ENCODE data around the gene KIN.
"Not testable (repeated sequence)": the region's sequence is repeated elsewhere in the genome, so short reads cannot be mapped to it uniquely, and the experiment has no call there.

Gene KIN

DNA sequence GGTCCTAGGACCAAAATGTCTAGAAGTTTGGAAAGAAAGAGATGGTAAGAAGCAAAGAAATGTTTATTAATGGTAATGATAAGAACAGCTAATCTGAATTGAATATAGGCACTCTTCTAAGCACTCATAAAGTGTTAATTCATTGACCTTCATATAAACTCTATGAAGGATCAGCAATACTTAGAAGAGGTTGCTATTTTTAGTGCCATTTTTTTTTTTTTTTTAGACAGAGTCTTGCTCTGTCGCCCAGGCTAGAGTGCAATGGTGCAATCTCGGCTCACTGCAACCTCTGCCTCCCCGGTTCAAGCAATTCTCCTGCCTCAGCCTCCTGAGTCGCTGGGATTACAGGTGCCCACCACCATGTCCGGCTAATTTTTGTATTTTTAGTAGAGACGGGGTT, 5.6 kb downstream of the KIN start:
- not testable (repeated sequence) for H2AFZ ChIP-seq (ENCODE audit: insufficient read depth, low read length, poor library complexity); H3K14ac ChIP-seq (ENCODE audit: low read length); H2BK5ac ChIP-seq (ENCODE audit: low read depth, low read length, poor library complexity); H3K79me2 ChIP-seq (ENCODE audit: control insufficient read depth, insufficient read depth, low read length, poor library complexity); H2BK120ac ChIP-seq (ENCODE audit: insufficient read depth, low read length, poor library complexity); DNase-seq; H3K27ac ChIP-seq (ENCODE audit: low read depth, low read length); H2BK12ac ChIP-seq (ENCODE audit: low read length); H3K4me3 ChIP-seq (ENCODE audit: low read depth, low read length); H2AK5ac ChIP-seq (ENCODE audit: low read length); H3K79me1 ChIP-seq (ENCODE audit: low read length); H3K4ac ChIP-seq (ENCODE audit: low read depth, low read length); H3K4me2 ChIP-seq (ENCODE audit: low read length); H4K12ac ChIP-seq (ENCODE audit: low read depth, low read length); H4K8ac ChIP-seq (ENCODE audit: low read depth, low read length); H3K9me3 ChIP-seq (ENCODE audit: insufficient read depth, low read depth, low read length); H3K9ac ChIP-seq (ENCODE audit: low read length); H4K91ac ChIP-seq (ENCODE audit: low read depth, low read length); H3K23ac ChIP-seq (ENCODE audit: low read length); H3K4me1 ChIP-seq (ENCODE audit: control insufficient read depth in 1 of 2, insufficient read depth in 2 of 2, low read length in 2 of 2); H3K18ac ChIP-seq (ENCODE audit: low read length); H3K27me3 ChIP-seq (ENCODE audit: insufficient read depth, low read length)
- no CpG with 5 or more reads among the region's 6 CpGs for WGBS (ENCODE audit: extremely low coverage, insufficient coverage, insufficient read length)
- peaks cover 17 to 22% of the 10 kb centered on the region in 2 experiments for H3K36me3 ChIP-seq (ENCODE audit: control insufficient read depth in 1 of 2, insufficient read depth in 2 of 2, low read length in 2 of 2)

DNA sequence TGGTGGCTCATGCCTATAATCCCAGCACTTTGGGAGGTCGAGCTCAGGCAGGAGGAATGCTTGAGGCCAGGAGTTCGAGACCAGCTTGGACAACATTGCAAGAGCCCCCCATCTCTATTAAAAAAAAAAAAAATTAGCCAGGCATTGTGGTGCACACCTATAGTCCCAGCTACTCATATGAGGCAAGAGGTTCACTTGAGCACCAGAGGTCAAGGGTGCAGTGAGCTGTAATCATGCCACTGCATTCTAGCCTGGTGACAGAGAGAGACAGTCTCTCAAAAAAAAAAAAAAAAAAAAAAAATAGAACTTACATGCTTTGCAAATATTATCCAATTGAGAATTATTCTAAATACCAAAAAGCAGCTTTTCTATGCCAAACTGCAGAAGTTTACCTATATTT, 11.0 kb downstream of the KIN start:
- no CpG with 5 or more reads among the region's 2 CpGs for WGBS (ENCODE audit: extremely low coverage, insufficient coverage, insufficient read length)
- Histone ChIP-seq H3K27me3 (ENCODE audit: insufficient read depth, low read length) (no peaks in the 10 kb centered on the region), H3K4me1 (ENCODE audit: control insufficient read depth in 1 of 2, insufficient read depth in 2 of 2, low read length in 2 of 2) (no peaks in the 10 kb centered on the region), H3K4ac (ENCODE audit: low read depth, low read length) (no peak overlapping the region), H3K14ac (ENCODE audit: low read length) (no peak overlapping the region), H2AK5ac (ENCODE audit: low read length) (no peak overlapping the region), H3K79me1 (ENCODE audit: low read length) (no peaks in the 10 kb centered on the region), H3K9ac (ENCODE audit: low read length) (no peak overlapping the region), H4K12ac (ENCODE audit: low read depth, low read length) (no peak overlapping the region), H2BK120ac (ENCODE audit: insufficient read depth, low read length, poor library complexity) (no peak overlapping the region), H4K8ac (ENCODE audit: low read depth, low read length) (no peak overlapping the region), H3K79me2 (ENCODE audit: control insufficient read depth, insufficient read depth, low read length, poor library complexity) (no peaks in the 10 kb centered on the region), H3K36me3 (ENCODE audit: control insufficient read depth in 1 of 2, insufficient read depth in 2 of 2, low read length in 2 of 2) (peaks cover 30 to 39% of the 10 kb centered on the region in 2 experiments), H3K4me3 (ENCODE audit: low read depth, low read length) (no peak overlapping the region), H3K4me2 (ENCODE audit: low read length) (no peak overlapping the region), H2AFZ (ENCODE audit: insufficient read depth, low read length, poor library complexity) (no peak overlapping the region), H3K9me3 (ENCODE audit: insufficient read depth, low read depth, low read length) (no peaks in the 10 kb centered on the region), H2BK5ac (ENCODE audit: low read depth, low read length, poor library complexity) (no peak overlapping the region), H3K18ac (ENCODE audit: low read length) (no peak overlapping the region), H3K23ac (ENCODE audit: low read length) (no peak overlapping the region), H4K91ac (ENCODE audit: low read depth, low read length) (no peak overlapping the region), H3K27ac (ENCODE audit: low read depth, low read length) (no peak overlapping the region), H2BK12ac (ENCODE audit: low read length) (no peak overlapping the region)
- DNase-seq: no peak

DNA sequence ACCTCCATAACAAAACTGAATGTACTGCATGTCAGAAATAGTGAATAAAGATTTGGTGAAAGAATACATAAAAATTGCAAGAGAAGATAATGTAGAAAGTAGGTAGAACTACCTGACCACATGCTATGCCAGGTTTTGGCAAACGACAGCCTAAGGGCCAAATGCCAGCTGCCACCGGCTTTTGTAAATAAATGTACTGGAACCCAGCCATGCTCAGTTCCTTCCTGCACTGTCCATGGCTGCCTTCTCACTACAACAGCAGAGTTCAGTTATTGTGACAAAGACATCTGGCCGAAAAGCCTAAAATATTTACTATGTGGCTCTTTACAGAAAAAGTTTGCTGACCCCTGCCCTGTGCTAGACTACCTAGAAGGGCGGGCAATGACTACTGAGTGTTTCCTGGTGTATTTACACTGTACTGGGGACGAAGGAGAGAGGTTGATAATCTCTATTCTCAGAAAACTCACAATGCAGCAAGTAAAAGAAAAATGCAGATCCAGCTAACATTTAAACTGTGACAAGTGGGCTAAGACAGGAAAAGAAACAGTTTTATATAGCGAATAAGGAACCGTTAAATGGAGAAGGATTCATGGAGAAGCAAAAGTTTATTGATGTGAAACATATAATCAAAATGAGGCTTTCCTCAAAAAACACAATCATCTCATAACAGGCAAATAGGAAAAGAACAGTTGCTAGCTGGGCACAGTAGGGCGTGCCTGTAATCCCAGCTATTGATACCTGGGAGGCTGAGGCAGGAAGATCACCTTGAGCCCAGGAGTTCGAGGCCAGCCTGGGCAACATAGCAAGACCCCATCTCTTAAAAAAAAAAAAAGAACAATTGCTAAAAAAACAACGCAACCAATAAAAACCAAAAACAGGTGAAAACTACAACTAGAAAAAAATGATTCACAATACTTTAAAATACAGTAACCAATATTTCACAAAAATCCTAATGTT, 13.7 kb downstream of the KIN start:
- no peak overlapping the region for H4K12ac ChIP-seq (ENCODE audit: low read depth, low read length)
- no peak overlapping the region for H2BK12ac ChIP-seq (ENCODE audit: low read length)
- DNase-seq: no peak
- no peak overlapping the region for H3K23ac ChIP-seq (ENCODE audit: low read length)
- no peaks in the 10 kb centered on the region for H3K79me2 ChIP-seq (ENCODE audit: control insufficient read depth, insufficient read depth, low read length, poor library complexity)
- no peaks in the 10 kb centered on the region for H3K79me1 ChIP-seq (ENCODE audit: low read length)
- H3K4me1 ChIP-seq (ENCODE audit: control insufficient read depth in 1 of 2, insufficient read depth in 2 of 2, low read length in 2 of 2): no peaks in the 10 kb centered on the region
- H2AFZ ChIP-seq (ENCODE audit: insufficient read depth, low read length, poor library complexity): no peak overlapping the region
- no peak overlapping the region for H3K9ac ChIP-seq (ENCODE audit: low read length)
- H3K27me3 ChIP-seq (ENCODE audit: insufficient read depth, low read length): no peaks in the 10 kb centered on the region
- H3K4ac ChIP-seq (ENCODE audit: low read depth, low read length): no peak overlapping the region
- H3K4me2 ChIP-seq (ENCODE audit: low read length): no peak overlapping the region
- no peak overlapping the region for H2AK5ac ChIP-seq (ENCODE audit: low read length)
- no peak overlapping the region for H2BK120ac ChIP-seq (ENCODE audit: insufficient read depth, low read length, poor library complexity)
- H4K91ac ChIP-seq (ENCODE audit: low read depth, low read length): no peak overlapping the region
- no CpG with 5 or more reads among the region's 10 CpGs for WGBS (ENCODE audit: extremely low coverage, insufficient coverage, insufficient read length)
- H2BK5ac ChIP-seq (ENCODE audit: low read depth, low read length, poor library complexity): no peak overlapping the region
- H3K27ac ChIP-seq (ENCODE audit: low read depth, low read length): no peak overlapping the region
- no peak overlapping the region for H4K8ac ChIP-seq (ENCODE audit: low read depth, low read length)
- H3K14ac ChIP-seq (ENCODE audit: low read length): no peak overlapping the region
- H3K36me3 ChIP-seq (ENCODE audit: control insufficient read depth in 1 of 2, insufficient read depth in 2 of 2, low read length in 2 of 2): peaks cover 32 to 39% of the 10 kb centered on the region in 2 experiments
- H3K9me3 ChIP-seq (ENCODE audit: insufficient read depth, low read depth, low read length): no peaks in the 10 kb centered on the region
- no peak overlapping the region for H3K18ac ChIP-seq (ENCODE audit: low read length)
- no peak overlapping the region for H3K4me3 ChIP-seq (ENCODE audit: low read depth, low read length)

GRCh38 chr10:7768417-7768816, 19.4 kb downstream of the KIN start:
- Histone ChIP-seq H3K14ac (ENCODE audit: low read length) (no peak overlapping the region), H3K9me3 (ENCODE audit: insufficient read depth, low read depth, low read length) (no peaks in the 10 kb centered on the region), H3K4me2 (ENCODE audit: low read length) (no peak overlapping the region), H2BK120ac (ENCODE audit: insufficient read depth, low read length, poor library complexity) (no peak overlapping the region), H2AFZ (ENCODE audit: insufficient read depth, low read length, poor library complexity) (no peak overlapping the region), H3K23ac (ENCODE audit: low read length) (no peak overlapping the region), H2AK5ac (ENCODE audit: low read length) (no peak overlapping the region), H3K79me2 (ENCODE audit: control insufficient read depth, insufficient read depth, low read length, poor library complexity) (no peaks in the 10 kb centered on the region), H3K27ac (ENCODE audit: low read depth, low read length) (no peak overlapping the region), H3K4ac (ENCODE audit: low read depth, low read length) (no peak overlapping the region), H3K79me1 (ENCODE audit: low read length) (no peaks in the 10 kb centered on the region), H3K27me3 (ENCODE audit: insufficient read depth, low read length) (no peaks in the 10 kb centered on the region), H4K91ac (ENCODE audit: low read depth, low read length) (no peak overlapping the region), H3K9ac (ENCODE audit: low read length) (no peak overlapping the region), H3K36me3 (ENCODE audit: control insufficient read depth in 1 of 2, insufficient read depth in 2 of 2, low read length in 2 of 2) (peaks cover 30 to 31% of the 10 kb centered on the region in 2 experiments), H2BK12ac (ENCODE audit: low read length) (no peak overlapping the region), H3K4me3 (ENCODE audit: low read depth, low read length) (no peak overlapping the region), H2BK5ac (ENCODE audit: low read depth, low read length, poor library complexity) (no peak overlapping the region), H4K8ac (ENCODE audit: low read depth, low read length) (no peak overlapping the region), H3K4me1 (ENCODE audit: control insufficient read depth in 1 of 2, insufficient read depth in 2 of 2, low read length in 2 of 2) (no peaks in the 10 kb centered on the region), H4K12ac (ENCODE audit: low read depth, low read length) (no peak overlapping the region), H3K18ac (ENCODE audit: low read length) (no peak overlapping the region)
- DNase-seq: no peak
- WGBS (ENCODE audit: extremely low coverage, insufficient coverage, insufficient read length): no CpG with 5 or more reads among the region's 7 CpGs
